Activated T-helper 1 cell treated with anti-CD3 and anti-CD28 coated beads, Interleukin-12 subunit alpha, Interleukin-12 subunit beta, Interleukin-2, Interleukin-4 antibody, amounts not matched to agents 30 ng/mL and 10 ng/mL and 1 ng/mL, durations not matched to agents 14 hours and 24 hours and 36 hours (primary cell): ENCODE results near the gene NR3C2. TPM values are rescaled to one million over a fixed set of nuclear protein-coding genes. Genes with fewer than 3 reads are reported as not detected.

Experiments
- DNase-seq: peaks from one replicate; pipeline ENCODE4 v3.0.0; 2021; ENCODE audit warnings: low spot score
- H3K27ac Mint-ChIP-seq: one replicate; pipeline ENCODE4 v1.8.0; 2021; ENCODE audit warnings: mild to moderate bottlenecking, mixed read lengths
- H3K27me3 Mint-ChIP-seq: one replicate; pipeline ENCODE4 v1.8.0; 2022; ENCODE audit warnings: mild to moderate bottlenecking, moderate library complexity, mixed read lengths; ENCODE audit not compliant: insufficient read depth
- H3K36me3 Mint-ChIP-seq: one replicate; pipeline ENCODE4 v1.8.0; 2021; ENCODE audit warnings: low read depth, mixed read lengths
- H3K4me1 Mint-ChIP-seq: one replicate; pipeline ENCODE4 v1.8.0; 2021; ENCODE audit warnings: low read depth, mixed read lengths
- H3K4me3 Mint-ChIP-seq: one replicate; pipeline ENCODE4 v1.8.0; 2021; ENCODE audit warnings: mild to moderate bottlenecking, moderate library complexity, mixed read lengths
- H3K9me3 Mint-ChIP-seq: one replicate; pipeline ENCODE4 v1.8.0; 2021; ENCODE audit warnings: mixed read lengths
- intact Hi-C: fragments of 100-400 bp; cut with micrococcal nuclease; formaldehyde crosslinking; loops from one replicate; pipeline ENCODE4 v1.15.1; 2024
- total RNA-seq: library from RNA; stranded (reverse); gene quantifications from 2 replicates; pipeline ENCODE4 v1.2.3, GENCODE V29; 2022

Gene NR3C2
- total RNA-seq, 1 donor from 2014 or later: 0.29 TPM

GRCh38 chr4:148170408-148171365 is 271.5 kb downstream of the NR3C2 start:
- Mint-ChIP-seq H3K4me1 (peaks cover 7% of the 10 kb centered on the region), H3K27ac (no peak overlapping the region), H3K36me3 (no peaks in the 10 kb centered on the region), H3K4me3 (no peak overlapping the region), H3K27me3 (no peaks in the 10 kb centered on the region), H3K9me3 (peaks cover 3% of the 10 kb centered on the region)
- intact Hi-C loops: no loop called here
- no peak for DNase-seq

- intact Hi-C loops: no loop called here
- Mint-ChIP-seq H3K36me3 (no peaks in the 10 kb centered on the region), H3K4me1 (peaks cover 6% of the 10 kb centered on the region), H3K27ac (no peak overlapping the region), H3K4me3 (no peak overlapping the region), H3K27me3 (no peaks in the 10 kb centered on the region), H3K9me3 (no peaks in the 10 kb centered on the region)
- no peak for DNase-seq
Observed at GRCh38 chr4:148166132-148166591, 276.1 kb downstream of the NR3C2 start.

GRCh38 chr4:148164557-148164956 is 277.7 kb downstream of the NR3C2 start:
- Mint-ChIP-seq H3K36me3 (no peaks in the 10 kb centered on the region), H3K4me1 (no peaks in the 10 kb centered on the region), H3K4me3 (no peak overlapping the region), H3K27me3 (no peaks in the 10 kb centered on the region), H3K27ac (no peak overlapping the region), H3K9me3 (no peaks in the 10 kb centered on the region)
- no peak for DNase-seq
- intact Hi-C loops: no loop called here

- no peaks in the 10 kb centered on the region for H3K9me3 Mint-ChIP-seq
- H3K36me3 Mint-ChIP-seq: no peaks in the 10 kb centered on the region
- H3K4me1 Mint-ChIP-seq: no peaks in the 10 kb centered on the region
- intact Hi-C loops: no loop called here
- no peaks in the 10 kb centered on the region for H3K27me3 Mint-ChIP-seq
- H3K4me3 Mint-ChIP-seq: no peak overlapping the region
- no peak overlapping the region for H3K27ac Mint-ChIP-seq
- no peak for DNase-seq
Observed at GRCh38 chr4:148162991-148163390, 279.2 kb downstream of the NR3C2 start.

- intact Hi-C loops: no loop called here
- no peak for DNase-seq
- H3K9me3 Mint-ChIP-seq: no peaks in the 10 kb centered on the region
- H3K27ac Mint-ChIP-seq: no peak overlapping the region
- H3K4me1 Mint-ChIP-seq: no peaks in the 10 kb centered on the region
- no peaks in the 10 kb centered on the region for H3K36me3 Mint-ChIP-seq
- H3K4me3 Mint-ChIP-seq: no peak overlapping the region
- H3K27me3 Mint-ChIP-seq: no peaks in the 10 kb centered on the region
Observed at GRCh38 chr4:148162519-148162918, 279.7 kb downstream of the NR3C2 start.

GRCh38 chr4:148161601-148162000 is 280.6 kb downstream of the NR3C2 start:
- no peak overlapping the region for H3K4me3 Mint-ChIP-seq
- no peaks in the 10 kb centered on the region for H3K36me3 Mint-ChIP-seq
- H3K27me3 Mint-ChIP-seq: no peaks in the 10 kb centered on the region
- no peaks in the 10 kb centered on the region for H3K9me3 Mint-ChIP-seq
- no peaks in the 10 kb centered on the region for H3K4me1 Mint-ChIP-seq
- DNase-seq: no peak
- intact Hi-C loops: no loop called here
- H3K27ac Mint-ChIP-seq: no peak overlapping the region

GRCh38 chr4:148159793-148160192 is 282.4 kb downstream of the NR3C2 start:
- Mint-ChIP-seq H3K27me3 (peaks cover 2% of the 10 kb centered on the region), H3K36me3 (no peaks in the 10 kb centered on the region), H3K9me3 (no peaks in the 10 kb centered on the region), H3K27ac (no peak overlapping the region), H3K4me1 (no peaks in the 10 kb centered on the region), H3K4me3 (no peak overlapping the region)
- intact Hi-C loops: no loop called here
- DNase-seq: no peak

- intact Hi-C loops: no loop called here
- H3K4me3 Mint-ChIP-seq: no peak overlapping the region
- no peak for DNase-seq
- no peak overlapping the region for H3K27ac Mint-ChIP-seq
- no peaks in the 10 kb centered on the region for H3K36me3 Mint-ChIP-seq
- no peaks in the 10 kb centered on the region for H3K9me3 Mint-ChIP-seq
- peaks cover 2% of the 10 kb centered on the region for H3K27me3 Mint-ChIP-seq
- H3K4me1 Mint-ChIP-seq: no peaks in the 10 kb centered on the region
Observed at GRCh38 chr4:148154769-148155168, 287.4 kb downstream of the NR3C2 start.

- no peaks in the 10 kb centered on the region for H3K9me3 Mint-ChIP-seq
- H3K4me3 Mint-ChIP-seq: no peak overlapping the region
- no peak for DNase-seq
- no peak overlapping the region for H3K27ac Mint-ChIP-seq
- intact Hi-C loops: loop anchor here (1.0 kb wide), 1 partner anchor 169 kb away; no protein-coding TSS in a partner anchor
- no peaks in the 10 kb centered on the region for H3K36me3 Mint-ChIP-seq
- peaks cover 2% of the 10 kb centered on the region for H3K27me3 Mint-ChIP-seq
- no peaks in the 10 kb centered on the region for H3K4me1 Mint-ChIP-seq
Observed at GRCh38 chr4:148152868-148153625, 289.2 kb downstream of the NR3C2 start.

- Mint-ChIP-seq H3K36me3 (no peaks in the 10 kb centered on the region), H3K4me3 (no peak overlapping the region), H3K4me1 (no peaks in the 10 kb centered on the region), H3K27ac (no peak overlapping the region), H3K9me3 (no peaks in the 10 kb centered on the region), H3K27me3 (peaks cover 2% of the 10 kb centered on the region)
- DNase-seq: no peak
- intact Hi-C loops: loop anchor here (1.0 kb wide), 1 partner anchor 168 kb away; no protein-coding TSS in a partner anchor
Observed at GRCh38 chr4:148151806-148152205, 290.4 kb downstream of the NR3C2 start.

GRCh38 chr4:148145475-148145874 is 296.7 kb downstream of the NR3C2 start:
- H3K27ac Mint-ChIP-seq: no peak overlapping the region
- H3K4me1 Mint-ChIP-seq: no peaks in the 10 kb centered on the region
- H3K9me3 Mint-ChIP-seq: no peaks in the 10 kb centered on the region
- H3K27me3 Mint-ChIP-seq: peaks cover 3% of the 10 kb centered on the region
- intact Hi-C loops: no loop called here
- H3K4me3 Mint-ChIP-seq: no peak overlapping the region
- H3K36me3 Mint-ChIP-seq: no peaks in the 10 kb centered on the region
- DNase-seq: no peak

GRCh38 chr4:148143174-148143573 is 299.0 kb downstream of the NR3C2 start:
- Mint-ChIP-seq H3K27me3 (peaks cover 3% of the 10 kb centered on the region), H3K9me3 (no peaks in the 10 kb centered on the region), H3K36me3 (no peaks in the 10 kb centered on the region), H3K4me1 (no peaks in the 10 kb centered on the region), H3K27ac (no peak overlapping the region), H3K4me3 (no peak overlapping the region)
- intact Hi-C loops: no loop called here
- no peak for DNase-seq

GRCh38 chr4:148141501-148141900 is 300.7 kb downstream of the NR3C2 start:
- H3K9me3 Mint-ChIP-seq: no peaks in the 10 kb centered on the region
- peaks cover 3% of the 10 kb centered on the region for H3K27me3 Mint-ChIP-seq
- intact Hi-C loops: no loop called here

More at GRCh38 chr4:148141501-148141900, 300.7 kb downstream of the NR3C2 start:
- H3K4me1 Mint-ChIP-seq: no peaks in the 10 kb centered on the region
- DNase-seq: no peak
- no peaks in the 10 kb centered on the region for H3K36me3 Mint-ChIP-seq
- no peak overlapping the region for H3K27ac Mint-ChIP-seq
- no peak overlapping the region for H3K4me3 Mint-ChIP-seq
